ENCODE measurements around the gene FBXW5.

DNA sequence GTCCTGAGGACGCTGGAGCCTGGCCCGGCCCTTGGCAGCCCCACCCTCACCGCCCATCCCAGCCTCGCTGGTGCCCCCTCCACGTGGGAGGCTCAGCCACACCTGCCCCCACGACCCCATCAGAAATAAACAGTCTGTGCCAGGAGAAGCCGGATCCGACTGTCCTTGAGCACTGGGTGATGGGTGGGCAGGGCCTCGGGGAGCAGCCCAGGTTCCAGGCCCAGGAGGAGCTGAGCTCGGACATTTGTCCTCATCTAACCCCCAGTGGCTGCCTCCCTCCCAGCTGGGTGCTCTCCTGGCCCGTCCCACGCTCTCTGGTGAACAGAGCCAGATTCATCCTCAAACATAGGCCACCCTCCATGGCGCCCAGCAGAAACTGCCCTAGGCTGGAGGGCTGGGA, 28.2 kb upstream of the FBXW5 start:
- no peak for TF ChIP-seq TP53 (CRISPR knock-in tag; IDR thresholded peaks at IDR 0.05)
- no peak for TF ChIP-seq SP1 (CRISPR knock-in tag; conservative IDR thresholded peaks at IDR 0.05)
- TF ChIP-seq CREM (CRISPR knock-in tag; IDR thresholded peaks at IDR 0.05), result no peak
- TF ChIP-seq, protein P1, sequence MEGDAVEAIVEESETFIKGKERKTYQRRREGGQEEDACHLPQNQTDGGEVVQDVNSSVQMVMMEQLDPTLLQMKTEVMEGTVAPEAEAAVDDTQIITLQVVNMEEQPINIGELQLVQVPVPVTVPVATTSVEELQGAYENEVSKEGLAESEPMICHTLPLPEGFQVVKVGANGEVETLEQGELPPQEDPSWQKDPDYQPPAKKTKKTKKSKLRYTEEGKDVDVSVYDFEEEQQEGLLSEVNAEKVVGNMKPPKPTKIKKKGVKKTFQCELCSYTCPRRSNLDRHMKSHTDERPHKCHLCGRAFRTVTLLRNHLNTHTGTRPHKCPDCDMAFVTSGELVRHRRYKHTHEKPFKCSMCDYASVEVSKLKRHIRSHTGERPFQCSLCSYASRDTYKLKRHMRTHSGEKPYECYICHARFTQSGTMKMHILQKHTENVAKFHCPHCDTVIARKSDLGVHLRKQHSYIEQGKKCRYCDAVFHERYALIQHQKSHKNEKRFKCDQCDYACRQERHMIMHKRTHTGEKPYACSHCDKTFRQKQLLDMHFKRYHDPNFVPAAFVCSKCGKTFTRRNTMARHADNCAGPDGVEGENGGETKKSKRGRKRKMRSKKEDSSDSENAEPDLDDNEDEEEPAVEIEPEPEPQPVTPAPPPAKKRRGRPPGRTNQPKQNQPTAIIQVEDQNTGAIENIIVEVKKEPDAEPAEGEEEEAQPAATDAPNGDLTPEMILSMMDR (IDR thresholded peaks at IDR 0.05), result no peak
- TF ChIP-seq, protein P2, sequence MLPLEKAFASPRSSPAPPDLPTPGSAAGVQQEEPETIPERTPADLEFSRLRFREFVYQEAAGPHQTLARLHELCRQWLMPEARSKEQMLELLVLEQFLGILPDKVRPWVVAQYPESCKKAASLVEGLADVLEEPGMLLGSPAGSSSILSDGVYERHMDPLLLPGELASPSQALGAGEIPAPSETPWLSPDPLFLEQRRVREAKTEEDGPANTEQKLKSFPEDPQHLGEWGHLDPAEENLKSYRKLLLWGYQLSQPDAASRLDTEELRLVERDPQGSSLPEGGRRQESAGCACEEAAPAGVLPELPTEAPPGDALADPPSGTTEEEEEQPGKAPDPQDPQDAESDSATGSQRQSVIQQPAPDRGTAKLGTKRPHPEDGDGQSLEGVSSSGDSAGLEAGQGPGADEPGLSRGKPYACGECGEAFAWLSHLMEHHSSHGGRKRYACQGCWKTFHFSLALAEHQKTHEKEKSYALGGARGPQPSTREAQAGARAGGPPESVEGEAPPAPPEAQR (CRISPR knock-in tag; IDR thresholded peaks at IDR 0.05), result no peak
- TF ChIP-seq, protein P3, sequence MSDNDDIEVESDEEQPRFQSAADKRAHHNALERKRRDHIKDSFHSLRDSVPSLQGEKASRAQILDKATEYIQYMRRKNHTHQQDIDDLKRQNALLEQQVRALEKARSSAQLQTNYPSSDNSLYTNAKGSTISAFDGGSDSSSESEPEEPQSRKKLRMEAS (CRISPR knock-in tag; IDR thresholded peaks at IDR 0.05), result no peak
- TF ChIP-seq, protein P4, sequence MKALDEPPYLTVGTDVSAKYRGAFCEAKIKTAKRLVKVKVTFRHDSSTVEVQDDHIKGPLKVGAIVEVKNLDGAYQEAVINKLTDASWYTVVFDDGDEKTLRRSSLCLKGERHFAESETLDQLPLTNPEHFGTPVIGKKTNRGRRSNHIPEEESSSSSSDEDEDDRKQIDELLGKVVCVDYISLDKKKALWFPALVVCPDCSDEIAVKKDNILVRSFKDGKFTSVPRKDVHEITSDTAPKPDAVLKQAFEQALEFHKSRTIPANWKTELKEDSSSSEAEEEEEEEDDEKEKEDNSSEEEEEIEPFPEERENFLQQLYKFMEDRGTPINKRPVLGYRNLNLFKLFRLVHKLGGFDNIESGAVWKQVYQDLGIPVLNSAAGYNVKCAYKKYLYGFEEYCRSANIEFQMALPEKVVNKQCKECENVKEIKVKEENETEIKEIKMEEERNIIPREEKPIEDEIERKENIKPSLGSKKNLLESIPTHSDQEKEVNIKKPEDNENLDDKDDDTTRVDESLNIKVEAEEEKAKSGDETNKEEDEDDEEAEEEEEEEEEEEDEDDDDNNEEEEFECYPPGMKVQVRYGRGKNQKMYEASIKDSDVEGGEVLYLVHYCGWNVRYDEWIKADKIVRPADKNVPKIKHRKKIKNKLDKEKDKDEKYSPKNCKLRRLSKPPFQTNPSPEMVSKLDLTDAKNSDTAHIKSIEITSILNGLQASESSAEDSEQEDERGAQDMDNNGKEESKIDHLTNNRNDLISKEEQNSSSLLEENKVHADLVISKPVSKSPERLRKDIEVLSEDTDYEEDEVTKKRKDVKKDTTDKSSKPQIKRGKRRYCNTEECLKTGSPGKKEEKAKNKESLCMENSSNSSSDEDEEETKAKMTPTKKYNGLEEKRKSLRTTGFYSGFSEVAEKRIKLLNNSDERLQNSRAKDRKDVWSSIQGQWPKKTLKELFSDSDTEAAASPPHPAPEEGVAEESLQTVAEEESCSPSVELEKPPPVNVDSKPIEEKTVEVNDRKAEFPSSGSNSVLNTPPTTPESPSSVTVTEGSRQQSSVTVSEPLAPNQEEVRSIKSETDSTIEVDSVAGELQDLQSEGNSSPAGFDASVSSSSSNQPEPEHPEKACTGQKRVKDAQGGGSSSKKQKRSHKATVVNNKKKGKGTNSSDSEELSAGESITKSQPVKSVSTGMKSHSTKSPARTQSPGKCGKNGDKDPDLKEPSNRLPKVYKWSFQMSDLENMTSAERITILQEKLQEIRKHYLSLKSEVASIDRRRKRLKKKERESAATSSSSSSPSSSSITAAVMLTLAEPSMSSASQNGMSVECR (CRISPR knock-in tag; IDR thresholded peaks at IDR 0.05; ENCODE audit: borderline replicate concordance), result no peak
- TF ChIP-seq FOXP1 (CRISPR knock-in tag; IDR thresholded peaks at IDR 0.05; ENCODE audit: borderline replicate concordance), result no peak
- TF ChIP-seq, protein P5, sequence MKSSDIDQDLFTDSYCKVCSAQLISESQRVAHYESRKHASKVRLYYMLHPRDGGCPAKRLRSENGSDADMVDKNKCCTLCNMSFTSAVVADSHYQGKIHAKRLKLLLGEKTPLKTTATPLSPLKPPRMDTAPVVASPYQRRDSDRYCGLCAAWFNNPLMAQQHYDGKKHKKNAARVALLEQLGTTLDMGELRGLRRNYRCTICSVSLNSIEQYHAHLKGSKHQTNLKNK (CRISPR knock-in tag; IDR thresholded peaks at IDR 0.05), result no peak
- TF ChIP-seq, protein P6, sequence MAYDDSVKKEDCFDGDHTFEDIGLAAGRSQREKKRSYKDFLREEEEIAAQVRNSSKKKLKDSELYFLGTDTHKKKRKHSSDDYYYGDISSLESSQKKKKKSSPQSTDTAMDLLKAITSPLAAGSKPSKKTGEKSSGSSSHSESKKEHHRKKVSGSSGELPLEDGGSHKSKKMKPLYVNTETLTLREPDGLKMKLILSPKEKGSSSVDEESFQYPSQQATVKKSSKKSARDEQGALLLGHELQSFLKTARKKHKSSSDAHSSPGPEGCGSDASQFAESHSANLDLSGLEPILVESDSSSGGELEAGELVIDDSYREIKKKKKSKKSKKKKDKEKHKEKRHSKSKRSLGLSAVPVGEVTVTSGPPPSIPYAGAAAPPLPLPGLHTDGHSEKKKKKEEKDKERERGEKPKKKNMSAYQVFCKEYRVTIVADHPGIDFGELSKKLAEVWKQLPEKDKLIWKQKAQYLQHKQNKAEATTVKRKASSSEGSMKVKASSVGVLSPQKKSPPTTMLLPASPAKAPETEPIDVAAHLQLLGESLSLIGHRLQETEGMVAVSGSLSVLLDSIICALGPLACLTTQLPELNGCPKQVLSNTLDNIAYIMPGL (CRISPR knock-in tag; IDR thresholded peaks at IDR 0.05), result no peak
- no peak for TF ChIP-seq ZNF121 (CRISPR knock-in tag; IDR thresholded peaks at IDR 0.05)
- TF ChIP-seq, protein P7, sequence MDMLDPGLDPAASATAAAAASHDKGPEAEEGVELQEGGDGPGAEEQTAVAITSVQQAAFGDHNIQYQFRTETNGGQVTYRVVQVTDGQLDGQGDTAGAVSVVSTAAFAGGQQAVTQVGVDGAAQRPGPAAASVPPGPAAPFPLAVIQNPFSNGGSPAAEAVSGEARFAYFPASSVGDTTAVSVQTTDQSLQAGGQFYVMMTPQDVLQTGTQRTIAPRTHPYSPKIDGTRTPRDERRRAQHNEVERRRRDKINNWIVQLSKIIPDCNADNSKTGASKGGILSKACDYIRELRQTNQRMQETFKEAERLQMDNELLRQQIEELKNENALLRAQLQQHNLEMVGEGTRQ (CRISPR knock-in tag; IDR thresholded peaks at IDR 0.05), result no peak
- TF ChIP-seq, protein P8, sequence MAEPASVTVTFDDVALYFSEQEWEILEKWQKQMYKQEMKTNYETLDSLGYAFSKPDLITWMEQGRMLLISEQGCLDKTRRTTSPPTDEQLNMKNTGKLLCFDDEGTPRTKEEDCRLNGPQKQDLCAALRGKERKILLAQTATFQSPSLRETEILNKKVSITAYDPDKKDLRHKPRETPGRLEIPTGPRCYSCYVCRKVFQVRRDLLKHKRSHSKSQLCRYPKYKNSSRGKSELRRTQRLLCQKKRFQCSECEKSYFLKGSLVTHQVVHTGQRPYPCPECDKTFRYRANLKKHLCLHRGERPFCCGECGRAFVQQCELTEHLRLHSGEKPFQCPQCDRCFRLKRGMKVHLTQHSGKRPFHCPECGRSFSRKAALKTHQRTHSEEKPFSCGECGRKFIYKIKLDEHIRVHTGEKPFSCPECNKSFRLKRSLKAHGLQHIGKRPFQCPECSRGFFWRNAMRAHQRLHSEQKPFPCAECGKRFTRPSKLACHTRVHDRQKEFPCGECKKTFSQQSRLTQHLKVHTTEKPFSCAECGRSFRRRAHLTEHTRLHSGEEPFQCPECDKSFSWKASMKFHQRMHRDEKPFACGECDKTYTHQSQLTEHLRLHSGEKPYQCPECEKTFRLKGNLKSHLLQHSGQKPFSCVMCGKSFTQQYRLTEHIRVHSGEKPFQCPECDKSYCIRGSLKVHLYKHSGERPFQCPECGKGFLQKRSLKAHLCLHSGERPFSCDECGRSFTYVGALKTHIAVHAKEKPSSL (CRISPR knock-in tag; conservative IDR thresholded peaks at IDR 0.05), result no peak
- TF ChIP-seq ESRRA (CRISPR knock-in tag; IDR thresholded peaks at IDR 0.05; ENCODE audit: borderline replicate concordance), result no peak

Measured in WTC11 (cell line).